Measurements from ENCODE around the gene TSPAN11.

DNA sequence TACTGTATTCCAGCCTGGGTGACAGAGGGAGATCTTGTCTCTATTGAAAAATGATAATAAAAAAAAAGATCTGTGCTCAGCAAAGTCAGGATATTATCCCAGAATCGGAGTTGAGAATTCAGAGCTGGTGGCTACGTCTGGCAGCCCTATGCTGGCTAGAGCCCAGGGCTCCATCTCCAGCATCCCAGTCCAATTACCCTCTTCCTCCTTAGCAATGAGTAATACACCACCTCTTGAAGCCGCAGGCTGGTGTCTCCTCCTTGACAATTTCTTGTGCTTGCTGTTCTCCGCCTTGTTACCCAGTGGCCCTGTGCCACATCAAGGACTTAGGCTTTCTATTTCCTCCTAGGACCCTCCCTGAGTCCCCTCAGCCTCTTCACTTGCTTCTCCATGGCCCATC lies 108.7 kb downstream of the TSPAN11 start:
- TF ChIP-seq, protein P1, sequence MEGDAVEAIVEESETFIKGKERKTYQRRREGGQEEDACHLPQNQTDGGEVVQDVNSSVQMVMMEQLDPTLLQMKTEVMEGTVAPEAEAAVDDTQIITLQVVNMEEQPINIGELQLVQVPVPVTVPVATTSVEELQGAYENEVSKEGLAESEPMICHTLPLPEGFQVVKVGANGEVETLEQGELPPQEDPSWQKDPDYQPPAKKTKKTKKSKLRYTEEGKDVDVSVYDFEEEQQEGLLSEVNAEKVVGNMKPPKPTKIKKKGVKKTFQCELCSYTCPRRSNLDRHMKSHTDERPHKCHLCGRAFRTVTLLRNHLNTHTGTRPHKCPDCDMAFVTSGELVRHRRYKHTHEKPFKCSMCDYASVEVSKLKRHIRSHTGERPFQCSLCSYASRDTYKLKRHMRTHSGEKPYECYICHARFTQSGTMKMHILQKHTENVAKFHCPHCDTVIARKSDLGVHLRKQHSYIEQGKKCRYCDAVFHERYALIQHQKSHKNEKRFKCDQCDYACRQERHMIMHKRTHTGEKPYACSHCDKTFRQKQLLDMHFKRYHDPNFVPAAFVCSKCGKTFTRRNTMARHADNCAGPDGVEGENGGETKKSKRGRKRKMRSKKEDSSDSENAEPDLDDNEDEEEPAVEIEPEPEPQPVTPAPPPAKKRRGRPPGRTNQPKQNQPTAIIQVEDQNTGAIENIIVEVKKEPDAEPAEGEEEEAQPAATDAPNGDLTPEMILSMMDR (IDR thresholded peaks at IDR 0.05) = no peak
- TF ChIP-seq POLR2A (IDR thresholded peaks at IDR 0.05) = no peak
